Smooth muscle cell (in vitro differentiated cells): ENCODE measurements around the gene UTY. TPM values are rescaled to one million over a fixed set of nuclear protein-coding genes. Genes with fewer than 3 reads are reported as not detected.
"Not testable (repeated sequence)": the region's sequence is repeated elsewhere in the genome, so short reads cannot be mapped to it uniquely, and the experiment has no call there.

Source experiments
- DNase-seq: peaks from one replicate; lab custom pipeline; 2025; ENCODE audit not compliant: unreplicated experiment; lab: John Stamatoyannopoulos, UW
- H2AFZ ChIP-seq: fragments of 200-600 bp; sonication (generic); 2 replicates; pipeline ENCODE4 v1.6.0; 2016; ENCODE audit warnings: antibody characterized with exemption, low read depth, mild to moderate bottlenecking
- H3F3A ChIP-seq: fragments of 200-600 bp; sonication (generic); 2 replicates; pipeline ENCODE4 v1.6.0; 2017; ENCODE audit warnings: antibody characterized with exemption, low read depth
- H3K27ac ChIP-seq: fragments of 200-600 bp; sonication (generic); 2 replicates; pipeline ENCODE4 v1.5.1; 2016; ENCODE audit warnings: low read depth, mild to moderate bottlenecking
- H3K27me3 ChIP-seq: fragments of 200-600 bp; sonication (generic); 2 replicates; pipeline ENCODE4 v1.6.1; 2016; ENCODE audit warnings: low read depth, mild to moderate bottlenecking
- H3K36me3 ChIP-seq: fragments of 200-600 bp; sonication (generic); 2 replicates; pipeline ENCODE4 v1.5.1; 2016; ENCODE audit warnings: low read depth
- H3K4me1 ChIP-seq: fragments of 200-600 bp; sonication (generic); 2 replicates; pipeline ENCODE4 v1.5.1; 2016; ENCODE audit warnings: low read depth
- H3K4me2 ChIP-seq: fragments of 200-600 bp; sonication (generic); 2 replicates; pipeline ENCODE4 v1.6.0; 2016; ENCODE audit warnings: mild to moderate bottlenecking
- H3K4me3 ChIP-seq: fragments of 200-600 bp; sonication (generic); 2 replicates; pipeline ENCODE4 v1.5.1; 2016; ENCODE audit warnings: mild to moderate bottlenecking
- H3K79me2 ChIP-seq: fragments of 200-600 bp; sonication (generic); 2 replicates; pipeline ENCODE4 v1.6.0; 2016; ENCODE audit warnings: low read depth, mild to moderate bottlenecking
- H3K9ac ChIP-seq: fragments of 200-600 bp; sonication (generic); 2 replicates; pipeline ENCODE4 v1.6.0; 2016; ENCODE audit warnings: low read depth
- H3K9me3 ChIP-seq: fragments of 200-600 bp; sonication (generic); replicated peaks from 2 replicates; pipeline ENCODE4 v1.5.1; 2016; ENCODE audit warnings: low read depth
- H4K20me1 ChIP-seq: fragments of 200-600 bp; sonication (generic); 2 replicates; pipeline ENCODE4 v1.6.0; 2016; ENCODE audit warnings: low read depth
- CTCF ChIP-seq: fragments of 200-600 bp; sonication (generic); IDR thresholded peaks from 2 replicates; pipeline ENCODE4 v1.5.1; 2017; ENCODE audit warnings: borderline replicate concordance, mild to moderate bottlenecking, antibody characterized with exemption; ENCODE audit not compliant: insufficient read depth, poor library complexity, severe bottlenecking
- WGBS: methylation state at CpG from one replicate; pipeline ENCODE4 v1.1.7; 2016; ENCODE audit warnings: low lambda C conversion rate; 5-methylcytosine and 5-hydroxymethylcytosine counted together
- polyA plus RNA-seq: library from polyadenylated mRNA; unstranded; fragments of >200 nt; fragmentation: Nextera tagmentation; extraction: Ambion mirVana; gene quantifications from 2 replicates; pipeline ENCODE4 v1.2.1, GENCODE V29; 2016
- total RNA-seq: library from RNA; depleted of rRNA; stranded (reverse); fragments of >200 nt; gene quantifications from 2 replicates; pipeline ENCODE4 v1.2.3, GENCODE V29; 2014

UTY gene
- total and polyA plus RNA-seq, 2 experiments from 2014 or later = not detected

GRCh38 chrY:13271706-13272105, 208.1 kb downstream of the UTY start:
- H3K79me2 ChIP-seq = no peaks in the 10 kb centered on the region
- H3K9me3 ChIP-seq = no peaks in the 10 kb centered on the region
- H3K27me3 ChIP-seq = no peaks in the 10 kb centered on the region

GRCh38 chrY:13253941-13254440, 225.8 kb downstream of the UTY start:
- not testable (repeated sequence) for H3K4me1 ChIP-seq, H3K4me2 ChIP-seq, H3F3A ChIP-seq, H3K27me3 ChIP-seq, H4K20me1 ChIP-seq, H3K36me3 ChIP-seq, H3K79me2 ChIP-seq, DNase-seq, H3K4me3 ChIP-seq, H3K27ac ChIP-seq, H3K9ac ChIP-seq, H2AFZ ChIP-seq, H3K9me3 ChIP-seq
- no CpG with 5 or more reads among the region's 4 CpGs for WGBS

More at GRCh38 chrY:13271706-13272105, 208.1 kb downstream of the UTY start:
- no peak overlapping the region for H3K9ac ChIP-seq
- H3K4me2 ChIP-seq = no peak overlapping the region
- H3K27ac ChIP-seq = no peak overlapping the region
- DNase-seq = no peak
- no peak overlapping the region for H3K4me3 ChIP-seq
- no peaks in the 10 kb centered on the region for H3K4me1 ChIP-seq
- H3F3A ChIP-seq = no peaks in the 10 kb centered on the region
- H4K20me1 ChIP-seq = no peaks in the 10 kb centered on the region
- H3K36me3 ChIP-seq = no peaks in the 10 kb centered on the region
- TF ChIP-seq CTCF = no peak
- no peak overlapping the region for H2AFZ ChIP-seq

GRCh38 chrY:13250421-13250820, 229.4 kb downstream of the UTY start:
- Histone ChIP-seq H3K4me1 (no peaks in the 10 kb centered on the region), H4K20me1 (no peaks in the 10 kb centered on the region), H3K9me3 (no peaks in the 10 kb centered on the region), H3K4me2 (no peak overlapping the region), H3K27me3 (no peaks in the 10 kb centered on the region), H3K4me3 (no peak overlapping the region), H3F3A (no peaks in the 10 kb centered on the region), H3K27ac (no peak overlapping the region), H3K36me3 (no peaks in the 10 kb centered on the region), H3K9ac (no peak overlapping the region), H3K79me2 (no peaks in the 10 kb centered on the region), H2AFZ (no peak overlapping the region)
- DNase-seq = no peak
- no peak for TF ChIP-seq CTCF

- H3K27ac ChIP-seq = no peak overlapping the region
- no CpG with 5 or more reads among the region's 5 CpGs for WGBS
- H4K20me1 ChIP-seq = no peaks in the 10 kb centered on the region
- H3K27me3 ChIP-seq = no peaks in the 10 kb centered on the region
- H3K4me1 ChIP-seq = no peaks in the 10 kb centered on the region
- no peak for TF ChIP-seq CTCF
- H2AFZ ChIP-seq = no peak overlapping the region
- no peak overlapping the region for H3K9ac ChIP-seq
- no peaks in the 10 kb centered on the region for H3K9me3 ChIP-seq
- H3K4me3 ChIP-seq = no peak overlapping the region
- no peaks in the 10 kb centered on the region for H3K79me2 ChIP-seq
- no peak overlapping the region for H3K4me2 ChIP-seq
- DNase-seq = no peak
- no peaks in the 10 kb centered on the region for H3K36me3 ChIP-seq
- no peaks in the 10 kb centered on the region for H3F3A ChIP-seq
Measured at GRCh38 chrY:13243716-13244115, 236.1 kb downstream of the UTY start.
